ACC112 (cell line): ENCODE results near the gene CDH22.
A peak's percentile ranks its signal among the peaks of the same experiment; 100 is the strongest.

ENCODE experiments used
- H2AFZ ChIP-seq: fragments of 200-600 bp; sonication (generic); one replicate; pipeline ENCODE4 v1.6.0; 2017; ENCODE audit warnings: antibody characterized with exemption, low read length; ENCODE audit not compliant: unreplicated experiment
- H3K27ac ChIP-seq: fragments of 200-600 bp; sonication (generic); 2 replicates; pipeline ENCODE4 v1.5.1; 2014; ENCODE audit warnings: low read depth, mild to moderate bottlenecking, antibody characterized with exemption, low read length, moderate library complexity
- H3K27me3 ChIP-seq: fragments of 200-600 bp; sonication (generic); 2 replicates; pipeline ENCODE4 v1.6.1; 2014; ENCODE audit warnings: mild to moderate bottlenecking, antibody characterized with exemption, low read length, moderate library complexity, mixed read lengths; ENCODE audit not compliant: insufficient read depth
- H3K36me3 ChIP-seq: fragments of 200-600 bp; sonication (generic); 2 replicates; pipeline ENCODE4 v1.6.1; 2016; ENCODE audit warnings: mild to moderate bottlenecking, antibody characterized with exemption, low read length, moderate library complexity, mixed read lengths; ENCODE audit not compliant: insufficient read depth
- H3K4me1 ChIP-seq: fragments of 200-600 bp; sonication (generic); one replicate; pipeline ENCODE4 v1.6.1; 2016; ENCODE audit warnings: low read length, mixed read lengths; ENCODE audit not compliant: insufficient read depth, unreplicated experiment, control insufficient read depth
- H3K4me3 ChIP-seq: fragments of 200-600 bp; sonication (generic); 2 replicates; pipeline ENCODE4 v1.5.1; 2014; ENCODE audit warnings: mild to moderate bottlenecking, low read depth, low read length
- H3K79me2 ChIP-seq: fragments of 200-600 bp; sonication (generic); one replicate; pipeline ENCODE4 v1.6.0; 2016; ENCODE audit warnings: low read length; ENCODE audit not compliant: control insufficient read depth, unreplicated experiment, insufficient read depth

Gene CDH22, protein sequence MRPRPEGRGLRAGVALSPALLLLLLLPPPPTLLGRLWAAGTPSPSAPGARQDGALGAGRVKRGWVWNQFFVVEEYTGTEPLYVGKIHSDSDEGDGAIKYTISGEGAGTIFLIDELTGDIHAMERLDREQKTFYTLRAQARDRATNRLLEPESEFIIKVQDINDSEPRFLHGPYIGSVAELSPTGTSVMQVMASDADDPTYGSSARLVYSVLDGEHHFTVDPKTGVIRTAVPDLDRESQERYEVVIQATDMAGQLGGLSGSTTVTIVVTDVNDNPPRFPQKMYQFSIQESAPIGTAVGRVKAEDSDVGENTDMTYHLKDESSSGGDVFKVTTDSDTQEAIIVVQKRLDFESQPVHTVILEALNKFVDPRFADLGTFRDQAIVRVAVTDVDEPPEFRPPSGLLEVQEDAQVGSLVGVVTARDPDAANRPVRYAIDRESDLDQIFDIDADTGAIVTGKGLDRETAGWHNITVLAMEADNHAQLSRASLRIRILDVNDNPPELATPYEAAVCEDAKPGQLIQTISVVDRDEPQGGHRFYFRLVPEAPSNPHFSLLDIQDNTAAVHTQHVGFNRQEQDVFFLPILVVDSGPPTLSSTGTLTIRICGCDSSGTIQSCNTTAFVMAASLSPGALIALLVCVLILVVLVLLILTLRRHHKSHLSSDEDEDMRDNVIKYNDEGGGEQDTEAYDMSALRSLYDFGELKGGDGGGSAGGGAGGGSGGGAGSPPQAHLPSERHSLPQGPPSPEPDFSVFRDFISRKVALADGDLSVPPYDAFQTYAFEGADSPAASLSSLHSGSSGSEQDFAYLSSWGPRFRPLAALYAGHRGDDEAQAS

DNA sequence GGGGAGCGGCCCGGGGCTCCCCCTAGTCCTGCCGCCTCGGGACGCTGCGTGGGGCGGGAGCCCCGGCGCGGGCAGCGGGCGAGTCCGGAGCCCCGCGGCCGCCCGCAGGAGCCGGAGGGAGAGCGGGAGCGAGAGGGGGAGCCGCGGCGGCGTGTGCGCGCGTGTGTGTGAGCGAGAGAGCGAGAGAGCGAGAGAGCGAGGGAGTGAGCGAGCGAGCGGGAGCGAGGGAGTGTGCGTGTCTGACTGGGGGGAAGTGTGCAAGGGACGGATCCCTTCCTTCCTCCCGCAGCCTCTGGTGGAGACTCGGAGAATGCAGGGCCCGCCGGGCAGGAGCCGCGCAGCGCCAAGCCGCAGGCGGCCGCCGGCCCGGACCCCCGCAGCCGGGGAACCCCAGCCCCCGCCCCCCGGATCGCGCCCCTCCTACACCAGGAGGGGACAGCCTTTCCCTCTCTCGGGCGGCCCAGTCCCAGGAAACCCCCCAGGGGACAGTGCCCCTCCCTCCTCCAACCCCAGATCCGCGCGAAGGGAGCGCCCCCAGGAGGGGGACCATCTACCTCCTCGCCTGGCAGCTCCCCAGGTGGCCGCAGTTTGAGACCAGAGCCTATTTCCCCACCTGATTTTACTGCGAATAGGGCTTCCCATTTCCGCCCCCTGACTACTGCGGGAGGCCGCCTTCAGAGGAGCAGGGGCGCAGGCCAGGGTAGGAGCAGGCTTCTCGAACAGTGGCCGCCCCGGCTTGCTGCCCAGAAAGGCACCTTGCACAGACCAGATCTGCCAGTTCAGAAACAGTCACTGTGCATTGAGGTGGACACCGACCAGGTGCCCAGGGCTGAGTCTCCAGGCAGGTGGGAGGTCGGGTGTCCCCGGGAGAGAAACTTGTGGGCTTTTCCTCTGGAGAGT, at the start of gene CDH22:
Gene CDH22, minus strand, starts transcription at position 241 of the 900 bp plus-strand sequence. CDS start 57,204 bp downstream, outside the sequence.
- Histone ChIP-seq H3K27me3 (peaks cover 95% of the 10 kb centered on the region), H3K27ac (no peak within 1 kb of the TSS), H3K4me3 (peak within 1 kb of the TSS; percentile 54; the same call in 1 of the 2 replicates), H3K36me3 (no peaks in the 10 kb centered on the region), H3K4me1 (no peaks in the 10 kb centered on the region), H2AFZ (no peak within 1 kb of the TSS), H3K79me2 (no peaks in the 10 kb centered on the region)

DNA sequence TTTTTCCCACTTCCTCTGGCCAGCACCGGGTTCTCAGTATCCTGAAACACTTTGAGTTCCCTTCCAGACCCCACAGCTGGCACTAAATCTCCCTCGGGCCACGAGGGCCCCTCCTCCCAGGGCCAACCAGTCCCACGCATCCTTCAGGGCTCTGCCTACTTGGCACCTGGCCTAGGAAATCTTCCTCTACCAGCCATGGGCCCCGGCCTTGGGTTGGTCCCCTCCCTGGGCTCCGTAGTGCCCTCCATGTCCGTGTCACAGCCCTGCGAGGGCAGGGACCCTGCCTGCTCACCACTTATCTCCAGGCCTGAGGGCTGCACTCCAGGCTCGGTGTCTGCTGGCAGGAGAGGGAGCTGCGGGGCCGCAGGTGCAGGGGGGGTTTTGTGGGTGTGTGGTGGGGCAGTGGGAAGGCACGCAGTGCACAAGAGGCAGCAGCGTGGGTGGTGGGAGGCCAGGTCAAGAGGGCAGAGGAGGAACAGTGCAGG, 48.8 kb upstream of the CDH22 start:
- Histone ChIP-seq H3K4me3 (no peak overlapping the region), H3K36me3 (no peaks in the 10 kb centered on the region), H2AFZ (no peak overlapping the region), H3K79me2 (peaks cover 18% of the 10 kb centered on the region), H3K27me3 (no peaks in the 10 kb centered on the region), H3K4me1 (peaks cover 5% of the 10 kb centered on the region), H3K27ac (no peak overlapping the region)

DNA sequence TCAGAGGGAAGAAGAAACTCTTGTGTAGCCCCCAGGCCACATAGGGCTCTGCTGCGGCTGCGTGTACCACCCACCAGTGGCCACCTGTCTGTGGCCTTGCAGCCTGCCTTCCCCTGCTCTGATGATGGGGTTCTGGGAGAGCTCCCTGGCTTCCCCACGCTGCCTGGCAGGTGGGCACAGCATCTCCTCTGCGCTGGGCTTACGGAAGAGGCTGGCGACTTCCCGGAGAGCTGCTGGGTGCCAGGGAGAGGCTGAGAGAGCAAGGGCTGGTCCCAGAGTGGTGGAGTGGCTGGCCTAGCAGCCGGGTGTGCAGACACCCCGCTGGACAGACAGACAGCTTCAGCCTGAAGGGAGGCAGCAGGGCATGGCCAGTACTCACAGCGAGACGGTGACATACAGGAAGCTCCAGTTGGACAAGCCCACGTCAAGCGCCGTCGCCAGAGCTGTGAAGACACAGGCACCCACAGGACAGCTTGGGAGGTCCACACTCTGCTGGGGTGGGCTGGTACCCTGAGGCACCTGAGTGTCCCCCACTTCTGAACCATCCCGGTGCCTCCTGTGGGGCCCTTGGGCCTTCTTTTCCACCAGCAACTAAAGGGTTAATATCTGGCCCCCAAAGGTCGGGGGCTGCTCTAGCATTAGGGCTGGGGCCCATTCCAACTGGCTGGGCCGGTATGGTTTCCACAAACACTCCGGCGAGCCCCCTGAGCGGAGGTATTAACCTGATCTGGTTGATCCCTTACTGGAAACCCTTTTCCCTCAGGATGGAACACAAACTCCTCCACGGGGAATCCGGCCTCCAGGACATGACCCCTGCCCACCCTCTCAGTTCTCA, 48.1 kb upstream of the CDH22 start:
- Histone ChIP-seq H3K36me3 (no peaks in the 10 kb centered on the region), H3K4me3 (no peak overlapping the region), H3K27ac (no peak overlapping the region), H3K4me1 (peaks cover 8% of the 10 kb centered on the region), H2AFZ (no peak overlapping the region), H3K27me3 (no peaks in the 10 kb centered on the region), H3K79me2 (peaks cover 13% of the 10 kb centered on the region)

DNA sequence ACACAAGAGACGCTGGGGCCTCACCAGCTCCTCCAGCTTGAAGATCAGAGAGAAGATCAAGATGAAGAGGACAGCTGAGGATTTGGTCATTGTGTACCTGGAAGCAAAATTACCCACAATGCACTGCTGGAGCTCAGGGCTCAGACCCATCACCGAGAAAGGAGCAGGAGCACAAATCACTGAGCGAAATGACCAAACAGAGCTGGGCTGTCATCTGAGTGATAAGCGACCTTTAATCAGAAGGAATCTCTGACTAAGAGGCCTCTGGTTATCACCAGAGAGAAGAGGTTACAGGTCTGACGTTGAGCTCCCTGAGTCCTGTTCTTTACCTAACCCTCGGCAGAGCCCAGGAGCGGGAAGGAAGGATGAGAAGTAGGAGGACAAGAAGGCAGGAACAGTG, 47.5 kb upstream of the CDH22 start:
- peaks cover 13% of the 10 kb centered on the region for H3K79me2 ChIP-seq
- H3K36me3 ChIP-seq: no peaks in the 10 kb centered on the region
- no peak overlapping the region for H3K4me3 ChIP-seq
- H3K4me1 ChIP-seq: peaks cover 14% of the 10 kb centered on the region
- H3K27me3 ChIP-seq: no peaks in the 10 kb centered on the region
- H2AFZ ChIP-seq: no peak overlapping the region
- H3K27ac ChIP-seq: no peak overlapping the region

DNA sequence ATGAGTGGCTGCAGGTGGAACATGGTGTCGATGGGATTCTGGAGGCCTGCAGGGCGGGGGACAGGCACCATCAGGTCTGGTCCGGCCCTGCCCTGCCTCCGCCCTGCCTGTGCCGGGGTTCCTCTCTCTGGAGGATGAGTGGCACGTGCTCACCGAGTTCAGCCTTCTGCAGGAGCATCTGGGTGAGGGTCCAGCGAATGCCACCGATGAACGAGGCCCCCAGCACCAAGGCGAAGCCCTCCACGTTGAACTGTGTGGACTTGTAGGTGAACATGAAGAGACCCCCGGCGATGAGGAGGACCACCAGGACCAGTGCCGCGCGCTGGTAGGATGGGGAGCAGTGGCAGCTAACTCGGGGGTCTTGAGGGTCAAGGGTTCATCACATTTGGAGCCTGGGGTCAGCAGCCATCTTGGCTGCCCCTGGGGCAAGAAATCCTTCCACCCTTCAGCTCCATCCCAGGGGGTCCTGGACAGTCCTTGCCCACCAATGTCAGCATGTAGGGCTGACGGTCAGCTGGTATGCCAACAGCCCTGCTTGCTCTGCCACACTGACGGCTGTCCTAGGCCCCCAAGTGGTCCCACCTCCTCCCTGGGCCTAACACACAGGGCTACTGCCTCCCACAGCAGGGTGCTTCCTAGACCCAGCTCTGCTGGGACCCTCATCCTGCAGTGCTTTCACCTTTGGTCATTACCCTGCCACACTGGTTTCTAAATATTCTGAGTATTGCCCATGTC, 46.8 kb upstream of the CDH22 start:
- Histone ChIP-seq H3K4me1 (peaks cover 20% of the 10 kb centered on the region), H3K36me3 (no peaks in the 10 kb centered on the region), H3K4me3 (no peak overlapping the region), H3K79me2 (peaks cover 11% of the 10 kb centered on the region), H3K27ac (no peak overlapping the region), H3K27me3 (no peaks in the 10 kb centered on the region), H2AFZ (no peak overlapping the region)

DNA sequence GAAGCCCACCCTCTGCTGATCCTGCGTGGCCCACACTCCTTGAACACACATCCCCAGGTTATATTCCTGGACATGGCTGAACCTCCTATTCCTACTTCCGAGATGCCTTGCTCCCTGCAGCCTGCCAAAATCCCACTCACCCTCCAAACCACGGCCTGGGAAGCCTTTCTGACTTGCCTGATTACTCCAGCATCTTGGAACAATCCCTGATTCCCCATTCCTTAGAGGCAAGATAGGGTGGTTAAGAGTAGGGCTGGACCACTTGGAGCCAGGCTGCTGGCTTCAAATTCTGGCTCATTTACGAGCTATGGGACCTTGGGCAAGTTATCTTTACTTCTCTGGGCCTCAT, 45.9 kb upstream of the CDH22 start:
- H3K27ac ChIP-seq: no peak overlapping the region
- H3K36me3 ChIP-seq: no peaks in the 10 kb centered on the region
- H3K4me1 ChIP-seq: peaks cover 18% of the 10 kb centered on the region
- peaks cover 2% of the 10 kb centered on the region for H3K79me2 ChIP-seq
- no peak overlapping the region for H3K4me3 ChIP-seq
- H2AFZ ChIP-seq: no peak overlapping the region
- H3K27me3 ChIP-seq: no peaks in the 10 kb centered on the region

DNA sequence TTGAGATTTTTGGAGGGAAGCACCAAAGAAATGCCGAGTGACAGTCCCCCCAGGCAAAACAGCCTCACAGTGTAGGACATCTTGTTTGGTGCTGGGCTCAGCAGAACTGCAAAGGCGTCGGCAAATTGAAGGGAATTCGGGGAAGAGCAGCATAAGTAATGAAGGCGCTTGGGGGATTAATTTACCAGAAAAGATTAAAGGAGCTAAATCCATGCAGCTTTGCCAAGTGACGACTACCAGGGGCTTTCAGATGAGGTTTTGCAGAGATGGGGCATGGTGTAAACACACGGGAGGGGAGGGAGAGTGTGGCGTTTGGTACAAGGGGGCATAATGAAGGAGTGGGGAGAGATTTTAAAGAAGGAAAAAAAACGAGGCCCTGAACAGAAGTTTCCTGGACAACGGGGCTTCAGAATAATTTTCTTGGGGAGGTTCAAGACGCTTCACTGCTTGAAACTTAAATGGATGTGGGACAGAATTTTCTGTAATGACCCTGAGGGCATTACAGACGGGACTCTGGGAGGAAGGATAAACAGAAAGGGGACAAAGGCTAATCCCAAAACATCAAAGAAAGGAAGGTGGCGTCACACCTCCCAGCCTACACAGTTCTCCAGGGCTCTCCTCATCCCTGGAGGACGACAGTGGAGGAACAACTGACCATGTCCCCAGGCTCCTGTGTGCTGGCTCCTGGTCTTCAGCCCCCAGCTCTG, 45.4 kb upstream of the CDH22 start:
- Histone ChIP-seq H3K4me3 (no peak overlapping the region), H3K79me2 (no peaks in the 10 kb centered on the region), H3K4me1 (peaks cover 18% of the 10 kb centered on the region), H3K27me3 (no peaks in the 10 kb centered on the region), H3K36me3 (no peaks in the 10 kb centered on the region), H3K27ac (no peak overlapping the region), H2AFZ (no peak overlapping the region)

DNA sequence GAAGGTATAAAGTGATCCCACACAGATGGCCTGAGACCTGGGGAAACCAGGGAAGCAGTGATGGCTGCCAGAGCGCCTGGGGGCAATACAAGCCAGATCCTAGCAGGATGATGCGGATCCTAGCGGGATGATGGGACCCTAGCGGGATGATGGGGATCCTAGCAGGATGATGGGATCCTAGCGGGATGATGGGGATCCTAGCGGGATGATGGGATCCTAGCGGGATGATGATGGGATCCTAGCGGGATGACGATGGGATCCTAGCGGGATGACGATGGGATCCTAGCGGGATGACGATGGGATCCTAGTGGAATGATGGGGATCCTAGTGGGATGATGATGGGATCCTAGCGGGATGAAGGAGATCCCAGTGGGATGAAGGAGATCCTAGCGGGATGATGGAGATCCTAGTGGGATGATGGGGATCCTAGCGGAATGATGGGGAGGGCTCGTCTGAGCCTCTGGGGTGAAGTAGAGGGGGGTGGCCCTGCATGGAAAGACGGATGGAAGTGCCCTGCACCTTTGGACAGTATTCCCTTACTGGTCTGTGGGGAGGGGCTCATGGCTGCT, 44.2 kb upstream of the CDH22 start:
- no peak overlapping the region for H3K4me3 ChIP-seq
- H3K27ac ChIP-seq: no peak overlapping the region
- no peaks in the 10 kb centered on the region for H3K79me2 ChIP-seq
- no peaks in the 10 kb centered on the region for H3K27me3 ChIP-seq
- H2AFZ ChIP-seq: no peak overlapping the region
- H3K36me3 ChIP-seq: no peaks in the 10 kb centered on the region
- peaks cover 18% of the 10 kb centered on the region for H3K4me1 ChIP-seq
